Measurements from ENCODE around the gene C16orf74.

C16orf74 gene

GRCh38 chr16:85683363-85683762 is 67.5 kb downstream of the C16orf74 start:
- Histone ChIP-seq H3K4me3 (ENCODE audit: low read length) (no peak overlapping the region), H3K27me3 (replicated peaks; ENCODE audit: insufficient read depth, low read length) (no peaks in the 10 kb centered on the region), H3K27ac (ENCODE audit: low read length) (no peak overlapping the region), H3F3A (ENCODE audit: insufficient read depth, low read length) (no peaks in the 10 kb centered on the region), H3K9me2 (replicated peaks; ENCODE audit: insufficient read depth, low read length) (no peaks in the 10 kb centered on the region), H2AFZ (ENCODE audit: low read length) (no peak overlapping the region), H4K20me1 (ENCODE audit: insufficient read depth, low read length) (no peaks in the 10 kb centered on the region), H3K9ac (ENCODE audit: low read length) (no peak overlapping the region), H3K4me2 (ENCODE audit: low read depth, low read length) (no peak overlapping the region), H3K79me2 (ENCODE audit: low read length) (peaks cover 28% of the 10 kb centered on the region), H3K4me1 (ENCODE audit: low read length) (no peaks in the 10 kb centered on the region), H3K36me3 (replicated peaks; ENCODE audit: insufficient read depth, low read length) (no peaks in the 10 kb centered on the region; the same call in 1 of the 2 replicates), H3K9me3 (replicated peaks; ENCODE audit: insufficient read depth, low read length) (no peaks in the 10 kb centered on the region)
- TF ChIP-seq CTCF (IDR thresholded peaks at IDR 0.05; ENCODE audit: low read length) = no peak
- no peak for TF ChIP-seq EZH2phosphoT487 (IDR thresholded peaks at IDR 0.05; ENCODE audit: low read length)
- TF ChIP-seq EZH2 (optimal IDR thresholded peaks at IDR 0.05; ENCODE audit: low read depth, low read length) = no peak
- no peak for DNase-seq

GRCh38 chr16:85682516-85682915 is 68.4 kb downstream of the C16orf74 start:
- H3K4me1 ChIP-seq (ENCODE audit: low read length) = peaks cover 3% of the 10 kb centered on the region
- peaks cover 22% of the 10 kb centered on the region for H3K79me2 ChIP-seq (ENCODE audit: low read length)
- H4K20me1 ChIP-seq (ENCODE audit: insufficient read depth, low read length) = no peaks in the 10 kb centered on the region

GRCh38 chr16:85681255-85681654 is 69.6 kb downstream of the C16orf74 start:
- no peak overlapping the region for H3K27ac ChIP-seq (ENCODE audit: low read length)
- no peak for TF ChIP-seq EZH2 (optimal IDR thresholded peaks at IDR 0.05; ENCODE audit: low read depth, low read length)
- TF ChIP-seq CTCF (IDR thresholded peaks at IDR 0.05; ENCODE audit: low read length) = no peak
- TF ChIP-seq EZH2phosphoT487 (IDR thresholded peaks at IDR 0.05; ENCODE audit: low read length) = no peak
- 0 out of 2 replicates have a peak, but pooled peaks cover 1% of the 10 kb centered on the region for H3F3A ChIP-seq (ENCODE audit: insufficient read depth, low read length)
- no peak for DNase-seq
- H4K20me1 ChIP-seq (ENCODE audit: insufficient read depth, low read length) = no peaks in the 10 kb centered on the region
- peaks cover 12% of the 10 kb centered on the region; the same call in 1 of the 2 replicates for H3K79me2 ChIP-seq (ENCODE audit: low read length)
- H3K4me2 ChIP-seq (ENCODE audit: low read depth, low read length) = no peak overlapping the region
- no peaks in the 10 kb centered on the region for H3K9me3 ChIP-seq (replicated peaks; ENCODE audit: insufficient read depth, low read length)
- H3K9ac ChIP-seq (ENCODE audit: low read length) = no peak overlapping the region
- H3K4me1 ChIP-seq (ENCODE audit: low read length) = peaks cover 11% of the 10 kb centered on the region
- H2AFZ ChIP-seq (ENCODE audit: low read length) = no peak overlapping the region
- no peaks in the 10 kb centered on the region for H3K9me2 ChIP-seq (replicated peaks; ENCODE audit: insufficient read depth, low read length)
- no peaks in the 10 kb centered on the region; the same call in 1 of the 2 replicates for H3K36me3 ChIP-seq (replicated peaks; ENCODE audit: insufficient read depth, low read length)
- H3K4me3 ChIP-seq (ENCODE audit: low read length) = no peak overlapping the region
- H3K27me3 ChIP-seq (replicated peaks; ENCODE audit: insufficient read depth, low read length) = no peaks in the 10 kb centered on the region

More at GRCh38 chr16:85682516-85682915, 68.4 kb downstream of the C16orf74 start:
- Histone ChIP-seq H3K9me3 (replicated peaks; ENCODE audit: insufficient read depth, low read length) (no peaks in the 10 kb centered on the region), H3K9me2 (replicated peaks; ENCODE audit: insufficient read depth, low read length) (no peaks in the 10 kb centered on the region), H3K9ac (ENCODE audit: low read length) (no peak overlapping the region), H3K36me3 (replicated peaks; ENCODE audit: insufficient read depth, low read length) (no peaks in the 10 kb centered on the region; the same call in 1 of the 2 replicates), H3F3A (ENCODE audit: insufficient read depth, low read length) (no peaks in the 10 kb centered on the region), H3K4me3 (ENCODE audit: low read length) (no peak overlapping the region), H3K4me2 (ENCODE audit: low read depth, low read length) (no peak overlapping the region), H2AFZ (ENCODE audit: low read length) (no peak overlapping the region), H3K27ac (ENCODE audit: low read length) (no peak overlapping the region), H3K27me3 (replicated peaks; ENCODE audit: insufficient read depth, low read length) (no peaks in the 10 kb centered on the region)
- DNase-seq = no peak
- TF ChIP-seq EZH2phosphoT487 (IDR thresholded peaks at IDR 0.05; ENCODE audit: low read length) (no peak), EZH2 (optimal IDR thresholded peaks at IDR 0.05; ENCODE audit: low read depth, low read length) (no peak)

- H2AFZ ChIP-seq (ENCODE audit: low read length) = no peak overlapping the region
- H3K4me2 ChIP-seq (ENCODE audit: low read depth, low read length) = no peak overlapping the region
- TF ChIP-seq EZH2phosphoT487 (IDR thresholded peaks at IDR 0.05; ENCODE audit: low read length) = no peak
- TF ChIP-seq CTCF (IDR thresholded peaks at IDR 0.05; ENCODE audit: low read length) = no peak
- TF ChIP-seq EZH2 (optimal IDR thresholded peaks at IDR 0.05; ENCODE audit: low read depth, low read length) = no peak
- no peaks in the 10 kb centered on the region for H3K9me2 ChIP-seq (replicated peaks; ENCODE audit: insufficient read depth, low read length)
- H3K27me3 ChIP-seq (replicated peaks; ENCODE audit: insufficient read depth, low read length) = no peaks in the 10 kb centered on the region
- H4K20me1 ChIP-seq (ENCODE audit: insufficient read depth, low read length) = no peaks in the 10 kb centered on the region
- DNase-seq = no peak
- no peak overlapping the region for H3K9ac ChIP-seq (ENCODE audit: low read length)
- no peaks in the 10 kb centered on the region for H3K9me3 ChIP-seq (replicated peaks; ENCODE audit: insufficient read depth, low read length)
- no peak overlapping the region for H3K27ac ChIP-seq (ENCODE audit: low read length)
- H3F3A ChIP-seq (ENCODE audit: insufficient read depth, low read length) = peaks cover 10% of the 10 kb centered on the region
- peaks cover 12% of the 10 kb centered on the region; the same call in 1 of the 2 replicates for H3K79me2 ChIP-seq (ENCODE audit: low read length)
- peaks cover 19% of the 10 kb centered on the region for H3K4me1 ChIP-seq (ENCODE audit: low read length)
- no peak overlapping the region for H3K4me3 ChIP-seq (ENCODE audit: low read length)
- no peaks in the 10 kb centered on the region; the same call in 1 of the 2 replicates for H3K36me3 ChIP-seq (replicated peaks; ENCODE audit: insufficient read depth, low read length)
These were observed 70.4 kb downstream of the C16orf74 start for GRCh38 chr16:85680352-85680944.
